GM18508 (cell line): ENCODE results near the gene FAM171A1.
"Not testable (repeated sequence)": the region's sequence is repeated elsewhere in the genome, so short reads cannot be mapped to it uniquely, and the experiment has no call there.

Experiments used
- ATAC-seq: cut with Tn5 transposase; IDR thresholded peaks from one replicate; pipeline ENCODE4 v1.9.1; 2021; ENCODE audit warnings: moderate number of reproducible peaks; ENCODE audit not compliant: insufficient read depth, unreplicated experiment

Gene FAM171A1

GRCh38 chr10:15370856-15371701 is at the start of gene FAM171A1:
FAM171A1 (minus strand) TSS chr10:15371289; CDS start chr10:15371052, 237 bp downstream.
- no peak for ATAC-seq

GRCh38 chr10:15420858-15421257 is 49.8 kb upstream of the FAM171A1 start:
- no peak for ATAC-seq

- ATAC-seq, result no peak
Observed at GRCh38 chr10:15419279-15419874, 48.3 kb upstream of the FAM171A1 start.

- ATAC-seq, result no peak
Observed at GRCh38 chr10:15416034-15416433, 44.9 kb upstream of the FAM171A1 start.

- ATAC-seq, result no peak
Observed at GRCh38 chr10:15411010-15411409, 39.9 kb upstream of the FAM171A1 start.

GRCh38 chr10:15409350-15409749 is 38.3 kb upstream of the FAM171A1 start:
- not testable (repeated sequence) for ATAC-seq

- ATAC-seq, result no peak
Observed at GRCh38 chr10:15408557-15408956, 37.5 kb upstream of the FAM171A1 start.

GRCh38 chr10:15405319-15405718 is 34.2 kb upstream of the FAM171A1 start:
- ATAC-seq, result no peak

- no peak for ATAC-seq
Observed at GRCh38 chr10:15401382-15401781, 30.3 kb upstream of the FAM171A1 start.

- ATAC-seq, result not testable (repeated sequence)
Observed at GRCh38 chr10:15400461-15400860, 29.4 kb upstream of the FAM171A1 start.

- no peak for ATAC-seq
Observed at GRCh38 chr10:15399060-15399661, 28.1 kb upstream of the FAM171A1 start.

- ATAC-seq, result no peak
Observed at GRCh38 chr10:15395935-15396334, 24.8 kb upstream of the FAM171A1 start.

- ATAC-seq, result no peak
Observed at GRCh38 chr10:15393139-15393825, 22.2 kb upstream of the FAM171A1 start.

- no peak for ATAC-seq
Observed at GRCh38 chr10:15391491-15391890, 20.4 kb upstream of the FAM171A1 start.

GRCh38 chr10:15388172-15388571 is 17.1 kb upstream of the FAM171A1 start:
- ATAC-seq, result not testable (repeated sequence)

GRCh38 chr10:15387021-15387420 is 15.9 kb upstream of the FAM171A1 start:
- ATAC-seq, result no peak

- no peak for ATAC-seq
Observed at GRCh38 chr10:15385552-15386455, 14.7 kb upstream of the FAM171A1 start.

GRCh38 chr10:15381420-15381819 is 10.3 kb upstream of the FAM171A1 start:
- no peak for ATAC-seq

- ATAC-seq, result no peak
Observed at GRCh38 chr10:15379078-15379477, 8.0 kb upstream of the FAM171A1 start.

GRCh38 chr10:15378569-15378968 is 7.5 kb upstream of the FAM171A1 start:
- ATAC-seq, result no peak
